ENCODE measurements around the gene LZTFL1.

The LZTFL1 gene

GRCh38 chr3:45807681-45808540 lies 34.0 kb downstream of the LZTFL1 start:
- DNase-seq (ENCODE audit: low read depth): no peak

- no peak for DNase-seq (ENCODE audit: low read depth)
These were observed 34.8 kb downstream of the LZTFL1 start for GRCh38 chr3:45807133-45807532.

GRCh38 chr3:45806072-45806471 lies 35.8 kb downstream of the LZTFL1 start:
- no peak for DNase-seq (ENCODE audit: low read depth)

GRCh38 chr3:45803252-45803935 lies 38.5 kb downstream of the LZTFL1 start:
- no peak for DNase-seq (ENCODE audit: low read depth)

GRCh38 chr3:45802146-45802545 lies 39.8 kb downstream of the LZTFL1 start:
- no peak for DNase-seq (ENCODE audit: low read depth)

GRCh38 chr3:45800611-45801010 lies 41.3 kb downstream of the LZTFL1 start:
- DNase-seq (ENCODE audit: low read depth): no peak

GRCh38 chr3:45799586-45799985 lies 42.3 kb downstream of the LZTFL1 start:
- no peak for DNase-seq (ENCODE audit: low read depth)

GRCh38 chr3:45798034-45798433 lies 43.9 kb downstream of the LZTFL1 start:
- DNase-seq (ENCODE audit: low read depth): no peak

- no peak for DNase-seq (ENCODE audit: low read depth)
These were observed 44.8 kb downstream of the LZTFL1 start for GRCh38 chr3:45796902-45797637.

- no peak for DNase-seq (ENCODE audit: low read depth)
These were observed 45.8 kb downstream of the LZTFL1 start, which contains the start of gene SLC6A20 for GRCh38 chr3:45795882-45796765. SLC6A20 (minus strand) TSS chr3:45796536; CDS start chr3:45796419, 117 bp downstream.

GRCh38 chr3:45795509-45795881 lies 46.4 kb downstream of the LZTFL1 start:
- no peak for DNase-seq (ENCODE audit: low read depth)

- no peak for DNase-seq (ENCODE audit: low read depth)
These were observed 47.3 kb downstream of the LZTFL1 start for GRCh38 chr3:45794660-45795059.

GRCh38 chr3:45794177-45794560 lies 47.8 kb downstream of the LZTFL1 start:
- DNase-seq (ENCODE audit: low read depth): no peak

GRCh38 chr3:45793482-45794176 lies 48.3 kb downstream of the LZTFL1 start:
- no peak for DNase-seq (ENCODE audit: low read depth)

GRCh38 chr3:45792516-45793172 lies 49.3 kb downstream of the LZTFL1 start:
- DNase-seq (ENCODE audit: low read depth): no peak

GRCh38 chr3:45792036-45792435 lies 49.9 kb downstream of the LZTFL1 start:
- DNase-seq (ENCODE audit: low read depth): no peak

- no peak for DNase-seq (ENCODE audit: low read depth)
These were observed 51.3 kb downstream of the LZTFL1 start for GRCh38 chr3:45790596-45790995.

GRCh38 chr3:45789235-45789812 lies 52.6 kb downstream of the LZTFL1 start:
- DNase-seq (ENCODE audit: low read depth): no peak

GRCh38 chr3:45787551-45787950 lies 54.4 kb downstream of the LZTFL1 start:
- no peak for DNase-seq (ENCODE audit: low read depth)

Measured in stimulated activated CD8-positive, alpha-beta memory T cell treated with anti-CD3 and anti-CD28 coated beads, Interleukin-12 subunit alpha, Interleukin-12 subunit beta, amount 100 ng/mL, for 1 hour (primary cell).